Peyer's patch (tissue), 4 donors: ENCODE data around the gene IQCH. TPM values are rescaled to one million over a fixed set of nuclear protein-coding genes. Genes with fewer than 3 reads are reported as not detected.
"Not testable (repeated sequence)": the region's sequence is repeated elsewhere in the genome, so short reads cannot be mapped to it uniquely, and the experiment has no call there.

Experiments
- DNase-seq, 3 donors: peaks; one replicate each; pipeline ENCODE4 v3.0.0-alpha.2; 2017 to 2019
- H3K27ac ChIP-seq, 4 donors: fragments of 200-600 bp; sonication (generic); one replicate each; pipeline ENCODE4 v1.5.1; 2016 to 2019
- H3K27me3 ChIP-seq, 2 donors: fragments of 200-600 bp; sonication (generic); one replicate each; pipeline ENCODE4 v1.5.1; 2019
- H3K36me3 ChIP-seq, 3 donors: fragments of 200-600 bp; sonication (generic); one replicate each; pipeline ENCODE4 v1.5.1; 2016 to 2019
- H3K4me1 ChIP-seq, 4 donors: fragments of 200-600 bp; sonication (generic); one replicate each; pipeline ENCODE4 v1.5.1; 2016 to 2019
- H3K4me3 ChIP-seq, 4 donors: fragments of 200-600 bp; sonication (generic); 1 replicate in 3 of 4; 2 replicates in 1 of 4; pipeline ENCODE4 v1.5.1; 2016 to 2019; ENCODE audit warnings: mild to moderate bottlenecking in 1 of 4
- H3K9me3 ChIP-seq, 4 donors: fragments of 200-600 bp; sonication (generic); one replicate each; pipeline ENCODE4 v1.5.1; 2016 to 2019; ENCODE audit warnings: mild to moderate bottlenecking in 1 of 4
- CTCF ChIP-seq, 6 experiments: fragments of 450-650 bp in 4 of 6; fragments of 200-600 bp in 2 of 6; sonication (generic) in 1 of 6; IDR thresholded peaks; one replicate each; pipeline ENCODE4 v1.5.1; 2017 to 2019; ENCODE audit warnings: antibody characterized with exemption in 6 of 6, mild to moderate bottlenecking in 3 of 6, moderate library complexity in 1 of 6
- POLR2A ChIP-seq, 2 donors: fragments of 450-650 bp; IDR thresholded peaks; one replicate each; pipeline ENCODE4 v1.5.1; 2017; ENCODE audit warnings: antibody characterized with exemption in 2 of 2, mild to moderate bottlenecking in 2 of 2, moderate library complexity in 2 of 2
- total RNA-seq, 4 donors: library from RNA; depleted of rRNA; stranded (reverse); fragments of >200 nt; gene quantifications; one replicate each; pipeline ENCODE4 v1.1.0, GENCODE V29; 2016

Gene IQCH
- total RNA-seq, 4 donors from 2014 or later = 0.53 to 1.2 (median 0.88) TPM

- Histone ChIP-seq H3K4me1 (peaks cover 0 to 7% (median 2%) of the 10 kb centered on the region in 4 donors), H3K36me3 (peaks cover 0 to 9% (median 0%) of the 10 kb centered on the region in 3 donors), H3K4me3 (no peak overlapping the region), H3K27me3 (no peaks in the 10 kb centered on the region), H3K9me3 (no peaks in the 10 kb centered on the region), H3K27ac (peak overlapping the region in 1 of 4 donors; percentile 44)
- peak in 1 of 3 donors; percentile 59 for DNase-seq
- TF ChIP-seq POLR2A (IDR thresholded peaks at IDR 0.05) (no peak), CTCF (IDR thresholded peaks at IDR 0.05) (peak in 4 of 6 experiments; percentile 17 to 58 (median 52))
These were observed 14.1 kb upstream of the IQCH start for GRCh38 chr15:67240235-67241131.

- peaks cover 0 to 7% (median 2%) of the 10 kb centered on the region in 4 donors for H3K4me1 ChIP-seq
- peaks cover 0 to 6% (median 0%) of the 10 kb centered on the region in 3 donors for H3K36me3 ChIP-seq
- TF ChIP-seq CTCF (IDR thresholded peaks at IDR 0.05) (no peak), POLR2A (IDR thresholded peaks at IDR 0.05) (no peak)
- no peaks in the 10 kb centered on the region for H3K9me3 ChIP-seq
- no peak for DNase-seq
- no peak overlapping the region for H3K4me3 ChIP-seq
- H3K27me3 ChIP-seq = no peaks in the 10 kb centered on the region
- H3K27ac ChIP-seq = peak overlapping the region in 2 of 4 donors; percentile 15 to 44
These were observed 13.3 kb upstream of the IQCH start for GRCh38 chr15:67241132-67241855.

- H3K27ac ChIP-seq = no peak overlapping the region
- no peak overlapping the region for H3K4me3 ChIP-seq
- H3K4me1 ChIP-seq = peaks cover 0 to 7% (median 2%) of the 10 kb centered on the region in 4 donors
- DNase-seq = no peak
- H3K9me3 ChIP-seq = peaks cover 0 to 6% (median 0%) of the 10 kb centered on the region in 4 donors
- no peaks in the 10 kb centered on the region for H3K27me3 ChIP-seq
- TF ChIP-seq POLR2A (IDR thresholded peaks at IDR 0.05) (no peak), CTCF (IDR thresholded peaks at IDR 0.05) (no peak)
- H3K36me3 ChIP-seq = peaks cover 0 to 14% (median 0%) of the 10 kb centered on the region in 3 donors
These were observed 11.9 kb upstream of the IQCH start for GRCh38 chr15:67242708-67243111.

GRCh38 chr15:67244971-67245478, 9.6 kb upstream of the IQCH start:
- peaks cover 0 to 7% (median 2%) of the 10 kb centered on the region in 4 donors for H3K4me1 ChIP-seq
- no peaks in the 10 kb centered on the region for H3K27me3 ChIP-seq
- H3K36me3 ChIP-seq = peaks cover 0 to 14% (median 0%) of the 10 kb centered on the region in 3 donors
- no peak overlapping the region for H3K27ac ChIP-seq
- no peak for TF ChIP-seq CTCF (IDR thresholded peaks at IDR 0.05)
- no peak for TF ChIP-seq POLR2A (IDR thresholded peaks at IDR 0.05)
- DNase-seq = no peak
- H3K9me3 ChIP-seq = peaks cover 0 to 6% (median 0%) of the 10 kb centered on the region in 4 donors
- H3K4me3 ChIP-seq = no peak overlapping the region

GRCh38 chr15:67246606-67247005, 8.0 kb upstream of the IQCH start:
- H3K27me3 ChIP-seq, H3K4me1 ChIP-seq, H3K27ac ChIP-seq, DNase-seq, H3K4me3 ChIP-seq, H3K9me3 ChIP-seq: not testable (repeated sequence)
- H3K36me3 ChIP-seq = peaks cover 0 to 14% (median 0%) of the 10 kb centered on the region in 3 donors
